GM21423 (cell line): ENCODE data around the gene MITF.

Source experiments
- ATAC-seq: cut with Tn5 transposase; IDR thresholded peaks from one replicate; pipeline ENCODE4 v1.9.1; 2021; ENCODE audit warnings: mild to moderate bottlenecking, moderate library complexity; ENCODE audit not compliant: unreplicated experiment

MITF gene

GRCh38 chr3:70000028-70000410, 260.8 kb downstream of the MITF start:
- ATAC-seq = no peak

- ATAC-seq = no peak
Measured at GRCh38 chr3:70000563-70001081, 261.4 kb downstream of the MITF start.

GRCh38 chr3:70003119-70003518, 263.9 kb downstream of the MITF start:
- no peak for ATAC-seq

- no peak for ATAC-seq
Measured at GRCh38 chr3:70006089-70006488, 266.8 kb downstream of the MITF start.

DNA sequence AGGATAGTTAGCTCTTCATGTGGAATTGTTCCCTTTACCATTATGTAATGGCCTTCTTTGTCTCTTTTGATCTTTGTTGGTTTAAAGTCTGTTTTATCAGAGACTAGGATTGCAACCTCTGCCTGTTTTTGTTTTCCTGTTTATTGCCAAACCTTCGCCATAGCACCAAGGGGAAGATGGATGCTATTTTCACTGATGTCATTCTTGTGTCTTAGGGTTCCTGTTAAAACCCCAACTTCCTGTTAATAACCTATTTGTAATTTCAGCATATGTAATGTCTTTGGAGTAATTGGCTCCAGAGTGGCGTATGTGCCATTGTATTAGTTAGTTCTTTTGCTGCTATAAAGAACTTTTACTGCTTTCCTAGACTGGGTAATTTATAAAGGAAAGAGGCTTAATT, 271.1 kb downstream of the MITF start:
- no peak for ATAC-seq

- ATAC-seq = no peak
Measured at GRCh38 chr3:70011582-70011981, 272.3 kb downstream of the MITF start.
